Measurements from ENCODE around the gene LDLRAD3. TPM values are rescaled to one million over a fixed set of nuclear protein-coding genes. Genes with fewer than 3 reads are reported as not detected.

LDLRAD3 gene
- total RNA-seq, 1 experiment from 2014 or later = 12.1 TPM

GRCh38 chr11:36135076-36135475 lies 191.2 kb downstream of the LDLRAD3 start:
- H2AK5ac ChIP-seq (ENCODE audit: insufficient read length, low read length) = no peak overlapping the region
- H3K14ac ChIP-seq (ENCODE audit: insufficient read depth, low read length) = no peak overlapping the region
- H3K18ac ChIP-seq (ENCODE audit: insufficient read length, low read depth, low read length) = no peak overlapping the region
- H2BK5ac ChIP-seq (ENCODE audit: insufficient read length, low read length) = no peak overlapping the region
- H2BK120ac ChIP-seq (ENCODE audit: low read depth, low read length, poor library complexity, severe bottlenecking) = no peak overlapping the region
- Mint-ChIP-seq H3K36me3 (ENCODE audit: insufficient read depth in 1 of 3, low read depth in 3 of 3) (peaks cover 1 to 6% (median 5%) of the 10 kb centered on the region in 3 experiments; a peak in 6 of 7 replicates), H3K27ac (no peak overlapping the region), H3K27me3 (ENCODE audit: low read depth) (no peaks in the 10 kb centered on the region), H3K4me3 (no peak overlapping the region), H3K9me3 (no peaks in the 10 kb centered on the region), H3K4me1 (peaks cover 23 to 25% of the 10 kb centered on the region in 2 experiments)
- no peak overlapping the region for H3K27ac ChIP-seq (ENCODE audit: insufficient read length, low read depth, low read length)
- peaks cover 3% of the 10 kb centered on the region; the same call in 1 of the 2 replicates for H3K4me1 ChIP-seq (ENCODE audit: insufficient read depth, low read length)
- no peaks in the 10 kb centered on the region for H3K79me1 ChIP-seq (ENCODE audit: insufficient read depth, low read depth, low read length, poor library complexity, severe bottlenecking)
- no CpG with 5 or more reads among the region's 2 CpGs for WGBS (ENCODE audit: extremely low coverage, insufficient read length, low lambda C conversion rate)
- no peak overlapping the region for H3K4ac ChIP-seq (ENCODE audit: low read depth, low read length)
- no peak overlapping the region for H2BK20ac ChIP-seq (ENCODE audit: low read depth, low read length, poor library complexity, severe bottlenecking)
- no peaks in the 10 kb centered on the region for H3K9me3 ChIP-seq (ENCODE audit: control insufficient read depth, low read depth, low read length)
- H2BK12ac ChIP-seq (ENCODE audit: insufficient read length, low read depth, low read length) = no peak overlapping the region
- H3K9ac ChIP-seq (ENCODE audit: extremely low read depth, insufficient read length, low read length) = no peak overlapping the region
- H2BK15ac ChIP-seq (ENCODE audit: low read depth, low read length) = no peak overlapping the region
- no peaks in the 10 kb centered on the region for H3K79me2 ChIP-seq (ENCODE audit: insufficient read depth, low read length)
- no peak overlapping the region for H4K8ac ChIP-seq (replicated peaks; ENCODE audit: insufficient read length, low read depth, low read length)
- H4K5ac ChIP-seq (ENCODE audit: insufficient read length, low read depth, low read length) = no peak overlapping the region
- H2AFZ ChIP-seq (ENCODE audit: low read length) = no peak overlapping the region
- TF ChIP-seq, protein P1, sequence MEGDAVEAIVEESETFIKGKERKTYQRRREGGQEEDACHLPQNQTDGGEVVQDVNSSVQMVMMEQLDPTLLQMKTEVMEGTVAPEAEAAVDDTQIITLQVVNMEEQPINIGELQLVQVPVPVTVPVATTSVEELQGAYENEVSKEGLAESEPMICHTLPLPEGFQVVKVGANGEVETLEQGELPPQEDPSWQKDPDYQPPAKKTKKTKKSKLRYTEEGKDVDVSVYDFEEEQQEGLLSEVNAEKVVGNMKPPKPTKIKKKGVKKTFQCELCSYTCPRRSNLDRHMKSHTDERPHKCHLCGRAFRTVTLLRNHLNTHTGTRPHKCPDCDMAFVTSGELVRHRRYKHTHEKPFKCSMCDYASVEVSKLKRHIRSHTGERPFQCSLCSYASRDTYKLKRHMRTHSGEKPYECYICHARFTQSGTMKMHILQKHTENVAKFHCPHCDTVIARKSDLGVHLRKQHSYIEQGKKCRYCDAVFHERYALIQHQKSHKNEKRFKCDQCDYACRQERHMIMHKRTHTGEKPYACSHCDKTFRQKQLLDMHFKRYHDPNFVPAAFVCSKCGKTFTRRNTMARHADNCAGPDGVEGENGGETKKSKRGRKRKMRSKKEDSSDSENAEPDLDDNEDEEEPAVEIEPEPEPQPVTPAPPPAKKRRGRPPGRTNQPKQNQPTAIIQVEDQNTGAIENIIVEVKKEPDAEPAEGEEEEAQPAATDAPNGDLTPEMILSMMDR (conservative IDR thresholded peaks at IDR 0.05) = no peak
- no peaks in the 10 kb centered on the region for H3K23me2 ChIP-seq (ENCODE audit: insufficient read length, low read depth, low read length, poor library complexity, severe bottlenecking)
- no peak for DNase-seq
- H4K20me1 ChIP-seq (ENCODE audit: control insufficient read depth, insufficient read depth, insufficient read length) = no peaks in the 10 kb centered on the region
- no peak overlapping the region for H3T11ph ChIP-seq (ENCODE audit: low read length)
- H3K56ac ChIP-seq (ENCODE audit: insufficient read length, low read depth, low read length) = no peak overlapping the region
- no peak overlapping the region for H3K23ac ChIP-seq (ENCODE audit: insufficient read length, low read depth, low read length)
- no peak overlapping the region for H3K4me2 ChIP-seq (ENCODE audit: insufficient read depth, insufficient read length, low read length)
- H4K91ac ChIP-seq (ENCODE audit: insufficient read length, low read depth, low read length) = no peak overlapping the region
- H3K27me3 ChIP-seq (ENCODE audit: insufficient read depth, low read length) = no peaks in the 10 kb centered on the region
